OCI-LY7 (cell line): ENCODE measurements around the gene ANAPC5. TPM values are rescaled to one million over a fixed set of nuclear protein-coding genes. Genes with fewer than 3 reads are reported as not detected.

Experiments used
- BruUV-seq: library from RNA; stranded (reverse); fragments of 400-500 nt; replicated peaks from 2 replicates; lab custom pipeline; 2021; lab: Mats Ljungman, UMichigan
- CTCF ChIA-PET: fragments of 300-600 bp; sonication (Branson Sonifier 250); formaldehyde crosslinking; loops from one replicate; lab custom pipeline; 2022; ENCODE audit warnings: antibody characterized with exemption; ENCODE audit not compliant: unreplicated experiment; lab: Charles Lee
- POLR2A ChIA-PET: fragments of 300-600 bp; sonication (Branson Sonifier 250); formaldehyde crosslinking; loops from one replicate; lab custom pipeline; 2022; ENCODE audit warnings: antibody characterized with exemption; lab: Charles Lee
- DNase-seq: peaks from one replicate; pipeline ENCODE4 v3.0.0-alpha.2; 2015; ENCODE audit warnings: low spot score
- H2AFZ ChIP-seq: fragments of 200-600 bp; sonication (generic), shearing (Covaris generic); 2 replicates; pipeline ENCODE4 v1.6.1; 2014; ENCODE audit warnings: mild to moderate bottlenecking, antibody characterized with exemption, low read length, moderate library complexity
- H3K27ac ChIP-seq: fragments of 200-600 bp; sonication (generic); 2 replicates; pipeline ENCODE4 v1.5.1; 2014; ENCODE audit warnings: mixed run types, low read depth, mild to moderate bottlenecking, moderate library complexity, low read length, inconsistent platforms; ENCODE audit not compliant: poor library complexity, severe bottlenecking
- H3K36me3 ChIP-seq: fragments of 200-600 bp; sonication (generic); 2 replicates; pipeline ENCODE4 v1.6.1; 2014; ENCODE audit warnings: mild to moderate bottlenecking, antibody characterized with exemption, low read length, moderate library complexity, mixed read lengths; ENCODE audit not compliant: insufficient read depth
- H3K4me1 ChIP-seq: fragments of 200-600 bp; sonication (generic); 2 replicates; pipeline ENCODE4 v1.5.1; 2014; ENCODE audit warnings: mild to moderate bottlenecking, low read length; ENCODE audit not compliant: insufficient read depth, poor library complexity, severe bottlenecking
- H3K4me2 ChIP-seq: fragments of 200-600 bp; sonication (generic); 2 replicates; pipeline ENCODE4 v1.6.1; 2014; ENCODE audit warnings: mild to moderate bottlenecking, low read length
- H3K4me3 ChIP-seq: fragments of 200-600 bp; sonication (generic); 2 replicates; pipeline ENCODE4 v1.5.1; 2014; ENCODE audit warnings: mild to moderate bottlenecking, low read depth, low read length; ENCODE audit not compliant: poor library complexity, severe bottlenecking
- H3K79me2 ChIP-seq: fragments of 200-600 bp; sonication (generic); 2 replicates; pipeline ENCODE4 v1.6.1; 2016; ENCODE audit warnings: low read depth, mild to moderate bottlenecking, low read length, moderate library complexity, mixed read lengths; ENCODE audit not compliant: insufficient read depth
- H3K9me2 ChIP-seq: fragments of 200-600 bp; sonication (generic); 2 replicates; pipeline ENCODE4 v1.6.1; 2016; ENCODE audit warnings: mild to moderate bottlenecking, low read length, mixed read lengths; ENCODE audit not compliant: insufficient read depth
- H3K9me3 ChIP-seq: fragments of 200-600 bp; sonication (generic); 2 replicates; pipeline ENCODE4 v1.6.1; 2014; ENCODE audit warnings: mild to moderate bottlenecking, mixed run types, low read length, mixed read lengths
- H4K20me1 ChIP-seq: fragments of 200-600 bp; sonication (generic); 2 replicates; pipeline ENCODE4 v1.6.1; 2014; ENCODE audit warnings: mild to moderate bottlenecking, antibody characterized with exemption, low read length, moderate library complexity, mixed read lengths; ENCODE audit not compliant: insufficient read depth
- EZH2phosphoT487 ChIP-seq: fragments of 200-600 bp; sonication (generic); IDR thresholded peaks from 2 replicates; pipeline ENCODE4 v1.6.1; 2018; ENCODE audit warnings: low read depth, borderline replicate concordance, mild to moderate bottlenecking, mixed run types, antibody characterized with exemption, low read length, moderate library complexity, mixed read lengths
- intact Hi-C: fragments of 100-400 bp; cut with micrococcal nuclease; formaldehyde crosslinking; loops from one replicate; pipeline ENCODE4 v1.10.0; 2022; ENCODE audit not compliant: unreplicated experiment
- total RNA-seq, 2 experiments: library from RNA; depleted of rRNA in 1 of 2; stranded (reverse); fragments of >200 nt in 1 of 2; shearing (Covaris generic) in 1 of 2; gene quantifications; 2 replicates each; pipeline ENCODE4 v1.2.3, GENCODE V29; 2014 to 2022
- TF ChIP-seq, protein P1 (sequence below): fragments of 200-600 bp; sonication (generic); conservative IDR thresholded peaks from 2 replicates; pipeline ENCODE4 v1.5.1; 2014; ENCODE audit warnings: mild to moderate bottlenecking, antibody characterized with exemption, low read length, moderate library complexity, mixed read lengths

ANAPC5 gene
- total RNA-seq, 2 experiments from 2014 or later = 186 to 217 TPM

- CTCF ChIA-PET = no interaction called here
These were observed 45.3 kb upstream of the ANAPC5 start for GRCh38 chr12:121397521-121397920.

DNA sequence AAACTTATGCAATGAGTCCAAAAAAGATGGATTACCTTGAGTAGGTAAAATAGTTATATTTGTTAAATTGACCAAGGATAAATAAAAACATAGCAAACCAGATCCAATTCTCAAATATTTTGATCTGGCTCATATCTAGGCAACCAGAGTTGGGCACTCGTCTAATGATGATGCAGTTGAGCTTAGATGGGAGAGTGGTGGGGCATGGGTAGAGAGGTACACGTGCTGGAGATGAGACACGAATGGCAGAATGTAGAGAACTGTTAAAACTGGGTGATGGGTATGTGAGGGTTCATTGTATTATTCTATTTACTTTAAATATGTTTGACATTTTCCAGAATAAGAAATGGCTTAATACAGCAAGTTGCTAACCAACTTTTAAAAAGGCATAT, 40.1 kb upstream of the ANAPC5 start:
- Histone ChIP-seq H3K79me2 (no peaks in the 10 kb centered on the region), H2AFZ (no peak overlapping the region), H3K4me1 (no peaks in the 10 kb centered on the region), H3K4me3 (no peak overlapping the region), H3K27ac (no peak overlapping the region), H3K4me2 (no peak overlapping the region), H4K20me1 (no peaks in the 10 kb centered on the region), H3K36me3 (no peaks in the 10 kb centered on the region), H3K9me2 (no peaks in the 10 kb centered on the region), H3K9me3 (no peaks in the 10 kb centered on the region)
- POLR2A ChIA-PET = interaction anchor here (0.5 to 0.7 kb wide), 4 partner anchors 10 to 1066 kb away, joined by 3 to 7 read pairs (median 4); no protein-coding TSS in a partner anchor
- DNase-seq = no peak
- intact Hi-C loops = no loop called here
- CTCF ChIA-PET = interaction anchor here (0.6 kb wide), 1 partner anchor 11 kb away, joined by 5 read pairs; no protein-coding TSS in a partner anchor
- BruUV-seq = no TSS peak
- TF ChIP-seq EZH2phosphoT487 = no peak
- TF ChIP-seq, protein P1, sequence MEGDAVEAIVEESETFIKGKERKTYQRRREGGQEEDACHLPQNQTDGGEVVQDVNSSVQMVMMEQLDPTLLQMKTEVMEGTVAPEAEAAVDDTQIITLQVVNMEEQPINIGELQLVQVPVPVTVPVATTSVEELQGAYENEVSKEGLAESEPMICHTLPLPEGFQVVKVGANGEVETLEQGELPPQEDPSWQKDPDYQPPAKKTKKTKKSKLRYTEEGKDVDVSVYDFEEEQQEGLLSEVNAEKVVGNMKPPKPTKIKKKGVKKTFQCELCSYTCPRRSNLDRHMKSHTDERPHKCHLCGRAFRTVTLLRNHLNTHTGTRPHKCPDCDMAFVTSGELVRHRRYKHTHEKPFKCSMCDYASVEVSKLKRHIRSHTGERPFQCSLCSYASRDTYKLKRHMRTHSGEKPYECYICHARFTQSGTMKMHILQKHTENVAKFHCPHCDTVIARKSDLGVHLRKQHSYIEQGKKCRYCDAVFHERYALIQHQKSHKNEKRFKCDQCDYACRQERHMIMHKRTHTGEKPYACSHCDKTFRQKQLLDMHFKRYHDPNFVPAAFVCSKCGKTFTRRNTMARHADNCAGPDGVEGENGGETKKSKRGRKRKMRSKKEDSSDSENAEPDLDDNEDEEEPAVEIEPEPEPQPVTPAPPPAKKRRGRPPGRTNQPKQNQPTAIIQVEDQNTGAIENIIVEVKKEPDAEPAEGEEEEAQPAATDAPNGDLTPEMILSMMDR = no peak

More at GRCh38 chr12:121397521-121397920, 45.3 kb upstream of the ANAPC5 start:
- Histone ChIP-seq H3K9me3 (no peaks in the 10 kb centered on the region), H3K4me2 (no peak overlapping the region), H3K4me3 (no peak overlapping the region), H3K4me1 (peaks cover 20% of the 10 kb centered on the region), H3K36me3 (peaks cover 2% of the 10 kb centered on the region; the same call in 1 of the 2 replicates), H2AFZ (no peak overlapping the region), H4K20me1 (peaks cover 11% of the 10 kb centered on the region; the same call in 1 of the 2 replicates), H3K9me2 (no peaks in the 10 kb centered on the region), H3K79me2 (peaks cover 36% of the 10 kb centered on the region), H3K27ac (no peak overlapping the region)
- POLR2A ChIA-PET = interaction anchor here (0.6 to 1.2 kb wide), 4 partner anchors 29 to 289 kb away, joined by 3 to 5 read pairs (median 3); no protein-coding TSS in a partner anchor
- TF ChIP-seq, protein P1 = no peak
- intact Hi-C loops = no loop called here
- BruUV-seq = no TSS peak
- DNase-seq = no peak

GRCh38 chr12:121391619-121392324, 39.6 kb upstream of the ANAPC5 start:
- Histone ChIP-seq H3K27ac (no peak overlapping the region), H3K4me3 (no peak overlapping the region), H3K36me3 (no peaks in the 10 kb centered on the region), H3K9me3 (no peaks in the 10 kb centered on the region), H3K79me2 (no peaks in the 10 kb centered on the region), H2AFZ (0 out of 2 replicates have a peak overlapping the region, but pooled peaks have one; percentile 4), H3K9me2 (no peaks in the 10 kb centered on the region), H3K4me1 (no peaks in the 10 kb centered on the region), H4K20me1 (no peaks in the 10 kb centered on the region), H3K4me2 (no peak overlapping the region)
- BruUV-seq = no TSS peak
- intact Hi-C loops = no loop called here
- POLR2A ChIA-PET = interaction anchor here (0.5 to 0.6 kb wide), 3 partner anchors 10 to 1067 kb away, joined by 3 to 6 read pairs (median 3); no protein-coding TSS in a partner anchor
- DNase-seq = no peak
- no peak for TF ChIP-seq EZH2phosphoT487
- TF ChIP-seq, protein P1 = no peak
- CTCF ChIA-PET = no interaction called here
